Ascending aorta (tissue), 2 donors: ENCODE data around the gene VSNL1. TPM values are rescaled to one million over a fixed set of nuclear protein-coding genes. Genes with fewer than 3 reads are reported as not detected.

ENCODE experiments used
- DNase-seq, 2 donors: peaks; one replicate each; pipeline ENCODE4 v3.0.0-alpha.2; 2019; ENCODE audit warnings: low spot score in 2 of 2
- H3K27ac ChIP-seq, 2 donors: fragments of 200-600 bp; sonication (generic); one replicate each; pipeline ENCODE4 v1.5.1; 2016 to 2017; ENCODE audit warnings: mild to moderate bottlenecking in 1 of 2
- H3K27me3 ChIP-seq: fragments of 200-600 bp; sonication (generic); one replicate; pipeline ENCODE4 v1.5.1; 2017
- H3K36me3 ChIP-seq, 2 donors: fragments of 200-600 bp; sonication (generic); one replicate each; pipeline ENCODE4 v1.5.1; 2016
- H3K4me1 ChIP-seq, 2 donors: fragments of 200-600 bp; sonication (generic); one replicate each; pipeline ENCODE4 v1.5.1; 2016 to 2017; ENCODE audit warnings: mild to moderate bottlenecking in 1 of 2
- H3K4me3 ChIP-seq, 2 donors: fragments of 200-600 bp; sonication (generic); one replicate each; pipeline ENCODE4 v1.5.1; 2016 to 2017; ENCODE audit warnings: mild to moderate bottlenecking in 1 of 2
- H3K9me3 ChIP-seq, 2 donors: fragments of 200-600 bp; sonication (generic); one replicate each; pipeline ENCODE4 v1.5.1; 2016
- CTCF ChIP-seq, 3 experiments: fragments of 200-600 bp in 2 of 3; fragments of 450-650 bp in 1 of 3; sonication (generic) in 2 of 3; IDR thresholded peaks; one replicate each; pipeline ENCODE4 v1.5.1; 2016 to 2019; ENCODE audit warnings: antibody characterized with exemption in 3 of 3, mild to moderate bottlenecking in 1 of 3, moderate library complexity in 1 of 3
- intact Hi-C: fragments of 100-400 bp; cut with DNase I; formaldehyde crosslinking; loops from one replicate; pipeline ENCODE4 v1.15.1; 2023
- total RNA-seq: library from RNA; depleted of rRNA; stranded (reverse); fragments of >200 nt; gene quantifications from one replicate; pipeline ENCODE4 v1.1.0, GENCODE V29; 2016

The VSNL1 gene
- total RNA-seq, 1 donor from 2014 or later, result not detected

- intact Hi-C loops, result no loop called here
- H3K4me3 ChIP-seq, result no peak overlapping the region
- H3K27ac ChIP-seq, result no peak overlapping the region
- no peak for TF ChIP-seq CTCF (IDR thresholded peaks at IDR 0.05)
- H3K36me3 ChIP-seq, result no peaks in the 10 kb centered on the region
- DNase-seq, result no peak
- no peaks in the 10 kb centered on the region for H3K4me1 ChIP-seq
- no peaks in the 10 kb centered on the region for H3K9me3 ChIP-seq
- no peaks in the 10 kb centered on the region for H3K27me3 ChIP-seq
Observed at GRCh38 chr2:17640406-17640805, 99.9 kb downstream of the VSNL1 start.

GRCh38 chr2:17643031-17643615 lies 102.6 kb downstream of the VSNL1 start:
- TF ChIP-seq CTCF (IDR thresholded peaks at IDR 0.05), result no peak
- H3K36me3 ChIP-seq, result no peaks in the 10 kb centered on the region
- no peak overlapping the region for H3K27ac ChIP-seq
- no peaks in the 10 kb centered on the region for H3K9me3 ChIP-seq
- intact Hi-C loops, result no loop called here
- no peaks in the 10 kb centered on the region for H3K27me3 ChIP-seq
- no peaks in the 10 kb centered on the region for H3K4me1 ChIP-seq
- DNase-seq, result no peak
- H3K4me3 ChIP-seq, result no peak overlapping the region

- Histone ChIP-seq H3K36me3 (no peaks in the 10 kb centered on the region), H3K9me3 (no peaks in the 10 kb centered on the region), H3K4me1 (no peaks in the 10 kb centered on the region), H3K4me3 (no peak overlapping the region), H3K27ac (no peak overlapping the region), H3K27me3 (no peaks in the 10 kb centered on the region)
- no peak for DNase-seq
- TF ChIP-seq CTCF (IDR thresholded peaks at IDR 0.05), result no peak
- intact Hi-C loops, result no loop called here
Observed at GRCh38 chr2:17644997-17645720, 104.7 kb downstream of the VSNL1 start.

DNA sequence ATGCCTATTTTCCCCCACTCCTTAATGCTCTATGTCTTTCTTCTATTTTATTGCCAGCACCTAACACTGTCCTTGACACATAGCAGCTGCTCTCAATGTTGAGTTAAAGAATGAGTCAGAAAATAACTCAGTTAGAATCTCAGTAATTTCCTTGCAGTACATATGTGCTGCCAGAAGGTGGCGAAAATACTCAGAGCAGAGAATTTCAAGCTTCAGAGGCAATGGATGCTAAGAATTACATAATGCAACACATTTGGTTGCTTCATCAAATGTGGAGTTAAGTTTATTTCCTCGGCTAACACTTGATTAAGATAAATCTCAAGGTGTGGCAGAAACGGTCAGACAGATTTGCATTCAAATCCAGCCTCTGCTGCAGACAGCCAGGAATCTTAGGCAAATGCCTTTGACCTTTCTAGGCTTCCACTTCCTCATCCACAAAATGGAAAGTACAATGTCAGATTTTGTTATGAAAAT lies 105.6 kb downstream of the VSNL1 start:
- Histone ChIP-seq H3K27ac (no peak overlapping the region), H3K4me3 (no peak overlapping the region)
- intact Hi-C loops, result no loop called here

More for the DNA sequence above, 105.6 kb downstream of the VSNL1 start:
- H3K36me3 ChIP-seq, result no peaks in the 10 kb centered on the region
- TF ChIP-seq CTCF (IDR thresholded peaks at IDR 0.05), result peak; percentile 53 to 85 (median 83)
- DNase-seq, result no peak
- H3K4me1 ChIP-seq, result no peaks in the 10 kb centered on the region
- H3K9me3 ChIP-seq, result no peaks in the 10 kb centered on the region
- H3K27me3 ChIP-seq, result no peaks in the 10 kb centered on the region
